Measurements from ENCODE around the gene UNC5B.

Gene UNC5B

GRCh38 chr10:71346731-71347130 lies 134.4 kb downstream of the UNC5B start:
- no peak for DNase-seq (ENCODE audit: low read depth)

GRCh38 chr10:71347587-71348395 lies 135.4 kb downstream of the UNC5B start:
- no peak for DNase-seq (ENCODE audit: low read depth)

GRCh38 chr10:71348850-71349249 lies 136.5 kb downstream of the UNC5B start:
- DNase-seq (ENCODE audit: low read depth), result no peak

- DNase-seq (ENCODE audit: low read depth), result no peak
Measured at GRCh38 chr10:71349406-71349805, 137.0 kb downstream of the UNC5B start.

- DNase-seq (ENCODE audit: low read depth), result no peak
Measured at GRCh38 chr10:71351087-71351486, 138.7 kb downstream of the UNC5B start.

GRCh38 chr10:71351628-71352319 lies 139.4 kb downstream of the UNC5B start:
- DNase-seq (ENCODE audit: low read depth), result no peak

Measured in non-pigmented ciliary epithelial cell (primary cell).